ENCODE results near the gene PHLPP2. TPM values are rescaled to one million over a fixed set of nuclear protein-coding genes. Genes with fewer than 3 reads are reported as not detected.

The PHLPP2 gene
- total and polyA plus RNA-seq, 4 experiments from 2014 or later, result 1.3 to 10.5 (median 6.2) TPM

- no peak overlapping the region for H3K27ac ChIP-seq (ENCODE audit: low read depth, low read length)
- intact Hi-C loops (cut with micrococcal nuclease), result no loop called here
- no peaks in the 10 kb centered on the region for H3K9me3 ChIP-seq (ENCODE audit: control insufficient read depth in 1 of 2, low read length in 2 of 2)
- Mint-ChIP-seq H3K4me1 (peaks cover 0 to 4% (median under 1%) of the 10 kb centered on the region in 4 donors), H3K9me3 (no peaks in the 10 kb centered on the region), H3K27me3 (no peaks in the 10 kb centered on the region), H3K4me3 (no peak overlapping the region), H3K36me3 (peaks cover 3 to 10% of the 10 kb centered on the region in 2 donors), H3K27ac (no peak overlapping the region)
- no peaks in the 10 kb centered on the region for H3K36me3 ChIP-seq (ENCODE audit: insufficient read depth, low read length)
- no peaks in the 10 kb centered on the region for H3K4me1 ChIP-seq (ENCODE audit: insufficient read depth, low read length)
- ChIA-PET CTCF (ENCODE audit: partially characterized antibody) (interaction anchor here (1.3 kb wide), 1 partner anchor 96 kb away, joined by 4 read pairs; no protein-coding TSS in a partner anchor), POLR2A (ENCODE audit: partially characterized antibody) (no interaction called here)
- DNase-seq, result no peak
- H3K4me3 ChIP-seq (ENCODE audit: low read length in 2 of 2), result no peak overlapping the region
- H3K27me3 ChIP-seq (ENCODE audit: insufficient read depth, low read length), result no peaks in the 10 kb centered on the region
Observed at GRCh38 chr16:71707199-71707598, 17.3 kb downstream of the PHLPP2 start.

- CTCF ChIA-PET (ENCODE audit: partially characterized antibody), result interaction anchor here (0.7 to 1.3 kb wide), 2 partner anchors 48 to 95 kb away, joined by 3 to 4 read pairs; no protein-coding TSS in a partner anchor
- Mint-ChIP-seq H3K4me3 (no peak overlapping the region), H3K27me3 (no peaks in the 10 kb centered on the region), H3K4me1 (peaks cover 0 to 4% (median 0%) of the 10 kb centered on the region in 4 donors), H3K36me3 (peaks cover 4 to 16% of the 10 kb centered on the region in 2 donors), H3K27ac (no peak overlapping the region), H3K9me3 (no peaks in the 10 kb centered on the region)
- Histone ChIP-seq H3K9me3 (ENCODE audit: control insufficient read depth in 1 of 2, low read length in 2 of 2) (no peaks in the 10 kb centered on the region), H3K4me1 (ENCODE audit: insufficient read depth, low read length) (no peaks in the 10 kb centered on the region), H3K27ac (ENCODE audit: low read depth, low read length) (no peak overlapping the region), H3K4me3 (ENCODE audit: low read length in 2 of 2) (no peak overlapping the region), H3K36me3 (ENCODE audit: insufficient read depth, low read length) (no peaks in the 10 kb centered on the region), H3K27me3 (ENCODE audit: insufficient read depth, low read length) (no peaks in the 10 kb centered on the region)
- DNase-seq, result no peak
- POLR2A ChIA-PET (ENCODE audit: partially characterized antibody), result no interaction called here
- intact Hi-C loops (cut with micrococcal nuclease), result no loop called here
Observed at GRCh38 chr16:71706046-71706445, 18.5 kb downstream of the PHLPP2 start.

DNA sequence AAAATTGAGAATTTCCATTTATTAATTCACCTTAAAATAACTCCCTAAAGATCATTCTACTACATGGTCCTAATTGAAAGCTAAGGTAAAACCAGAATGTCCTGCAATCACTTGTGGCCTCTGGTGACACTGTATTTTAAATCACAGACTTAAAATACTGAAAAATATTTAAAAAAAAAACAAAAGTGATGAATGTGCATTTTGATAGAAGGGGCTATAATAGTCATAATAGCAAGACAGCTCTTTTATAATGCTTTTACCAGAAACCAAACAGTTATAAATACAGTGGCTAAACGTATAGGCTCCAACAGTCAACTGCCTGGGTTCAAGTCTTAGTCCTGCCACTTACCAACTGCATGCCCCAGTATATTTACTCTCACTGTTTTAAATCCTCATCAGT lies 21.2 kb downstream of the PHLPP2 start:
- H3K27ac Mint-ChIP-seq, result no peak overlapping the region
- Histone ChIP-seq H3K4me3 (ENCODE audit: low read length in 2 of 2) (no peak overlapping the region), H3K27ac (ENCODE audit: low read depth, low read length) (no peak overlapping the region), H3K4me1 (ENCODE audit: insufficient read depth, low read length) (no peaks in the 10 kb centered on the region), H3K27me3 (ENCODE audit: insufficient read depth, low read length) (no peaks in the 10 kb centered on the region), H3K9me3 (ENCODE audit: control insufficient read depth in 1 of 2, low read length in 2 of 2) (no peaks in the 10 kb centered on the region), H3K36me3 (ENCODE audit: insufficient read depth, low read length) (no peaks in the 10 kb centered on the region)
- intact Hi-C loops (cut with micrococcal nuclease), result no loop called here
- H3K9me3 Mint-ChIP-seq, result no peaks in the 10 kb centered on the region
- POLR2A ChIA-PET (ENCODE audit: partially characterized antibody), result no interaction called here
- no peak overlapping the region for H3K4me3 Mint-ChIP-seq
- H3K36me3 Mint-ChIP-seq, result peaks cover 18 to 33% of the 10 kb centered on the region in 2 donors
- no peak for DNase-seq
- CTCF ChIA-PET (ENCODE audit: partially characterized antibody), result interaction anchor here (1.0 kb wide), 1 partner anchor 25 kb away, joined by 3 read pairs; no protein-coding TSS in a partner anchor
- H3K27me3 Mint-ChIP-seq, result no peaks in the 10 kb centered on the region
- H3K4me1 Mint-ChIP-seq, result peaks cover 0 to 4% (median 0%) of the 10 kb centered on the region in 4 donors

DNA sequence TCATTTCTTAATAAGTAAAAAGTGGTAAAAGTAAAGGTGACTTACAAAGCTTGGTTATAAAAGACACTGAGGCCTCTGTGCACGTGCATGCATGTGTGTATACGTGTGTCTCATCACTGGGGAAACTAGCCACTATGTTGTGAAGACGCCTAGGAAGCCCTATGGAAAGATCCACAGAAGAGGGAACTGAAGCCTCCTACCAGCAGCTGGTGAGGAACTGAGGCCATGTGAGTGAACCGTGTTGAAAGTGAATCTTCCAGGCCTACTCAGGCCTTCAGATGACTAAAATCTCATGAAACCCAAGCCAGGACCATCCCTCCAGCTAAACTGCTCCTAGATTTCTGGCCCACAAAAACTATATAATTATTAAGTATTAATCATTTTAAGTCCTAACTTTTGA lies 23.7 kb downstream of the PHLPP2 start:
- no peaks in the 10 kb centered on the region for H3K9me3 Mint-ChIP-seq
- no peak overlapping the region for H3K4me3 Mint-ChIP-seq
- H3K4me1 Mint-ChIP-seq, result peaks cover 0 to 8% (median 2%) of the 10 kb centered on the region in 4 donors
- intact Hi-C loops (cut with micrococcal nuclease), result no loop called here
- Histone ChIP-seq H3K36me3 (ENCODE audit: insufficient read depth, low read length) (no peaks in the 10 kb centered on the region), H3K27me3 (ENCODE audit: insufficient read depth, low read length) (no peaks in the 10 kb centered on the region), H3K4me1 (ENCODE audit: insufficient read depth, low read length) (no peaks in the 10 kb centered on the region), H3K27ac (ENCODE audit: low read depth, low read length) (no peak overlapping the region), H3K4me3 (ENCODE audit: low read length in 2 of 2) (no peak overlapping the region), H3K9me3 (ENCODE audit: control insufficient read depth in 1 of 2, low read length in 2 of 2) (no peaks in the 10 kb centered on the region)
- no peak overlapping the region for H3K27ac Mint-ChIP-seq
- ChIA-PET CTCF (ENCODE audit: partially characterized antibody) (interaction anchor here (0.8 kb wide), 1 partner anchor 90 kb away, joined by 3 read pairs; no protein-coding TSS in a partner anchor), POLR2A (ENCODE audit: partially characterized antibody) (no interaction called here)
- no peaks in the 10 kb centered on the region for H3K27me3 Mint-ChIP-seq
- H3K36me3 Mint-ChIP-seq, result peaks cover 20 to 36% of the 10 kb centered on the region in 2 donors
- DNase-seq, result no peak

- H3K4me3 Mint-ChIP-seq, result no peak overlapping the region
- Histone ChIP-seq H3K4me3 (ENCODE audit: low read length in 2 of 2) (no peak overlapping the region), H3K27ac (ENCODE audit: low read depth, low read length) (no peak overlapping the region), H3K36me3 (ENCODE audit: insufficient read depth, low read length) (no peaks in the 10 kb centered on the region), H3K27me3 (ENCODE audit: insufficient read depth, low read length) (no peaks in the 10 kb centered on the region), H3K4me1 (ENCODE audit: insufficient read depth, low read length) (no peaks in the 10 kb centered on the region), H3K9me3 (ENCODE audit: control insufficient read depth in 1 of 2, low read length in 2 of 2) (no peaks in the 10 kb centered on the region)
- no peak overlapping the region for H3K27ac Mint-ChIP-seq
- H3K4me1 Mint-ChIP-seq, result peaks cover 0 to 5% (median 2%) of the 10 kb centered on the region in 4 donors
- POLR2A ChIA-PET (ENCODE audit: partially characterized antibody), result no interaction called here
- CTCF ChIA-PET (ENCODE audit: partially characterized antibody), result interaction anchor here (1.0 to 1.1 kb wide), 2 partner anchors 88 to 133 kb away, joined by 3 to 5 read pairs; no protein-coding TSS in a partner anchor
- H3K36me3 Mint-ChIP-seq, result peaks cover 20 to 36% of the 10 kb centered on the region in 2 donors
- H3K9me3 Mint-ChIP-seq, result no peaks in the 10 kb centered on the region
- no peak for DNase-seq
- intact Hi-C loops (cut with micrococcal nuclease), result no loop called here
- H3K27me3 Mint-ChIP-seq, result no peaks in the 10 kb centered on the region
Observed at GRCh38 chr16:71698491-71698890, 26.0 kb downstream of the PHLPP2 start.

DNA sequence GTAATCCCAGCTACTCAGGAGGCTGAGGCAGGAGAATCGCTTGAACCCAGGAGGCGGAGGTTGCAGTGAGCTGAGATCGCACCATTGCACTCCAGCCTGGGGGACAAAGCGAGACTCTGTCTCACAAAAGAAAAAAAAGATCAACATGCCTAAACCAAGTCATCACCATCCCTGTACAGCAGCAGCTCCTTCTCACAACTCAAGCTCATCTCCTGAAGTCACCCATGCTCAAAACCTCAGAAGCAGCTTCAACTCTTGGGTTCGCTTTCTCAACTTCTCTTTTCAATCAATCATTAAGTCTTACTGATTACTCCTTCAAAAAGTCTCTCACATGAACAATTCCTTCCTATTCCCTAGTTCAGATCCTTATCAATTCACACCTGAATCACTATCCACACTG lies 31.3 kb downstream of the PHLPP2 start:
- ChIA-PET POLR2A (ENCODE audit: partially characterized antibody) (no interaction called here), CTCF (ENCODE audit: partially characterized antibody) (no interaction called here)
- H3K36me3 Mint-ChIP-seq, result peaks cover 19 to 30% of the 10 kb centered on the region in 2 donors
- no peaks in the 10 kb centered on the region for H3K27me3 Mint-ChIP-seq
- Histone ChIP-seq H3K27me3 (ENCODE audit: insufficient read depth, low read length) (no peaks in the 10 kb centered on the region), H3K4me3 (ENCODE audit: low read length in 2 of 2) (no peak overlapping the region), H3K36me3 (ENCODE audit: insufficient read depth, low read length) (peaks cover 9% of the 10 kb centered on the region), H3K27ac (ENCODE audit: low read depth, low read length) (no peak overlapping the region), H3K4me1 (ENCODE audit: insufficient read depth, low read length) (no peaks in the 10 kb centered on the region), H3K9me3 (ENCODE audit: control insufficient read depth in 1 of 2, low read length in 2 of 2) (no peaks in the 10 kb centered on the region)
- DNase-seq, result no peak
- H3K4me3 Mint-ChIP-seq, result no peak overlapping the region
- H3K9me3 Mint-ChIP-seq, result no peaks in the 10 kb centered on the region
- intact Hi-C loops (cut with micrococcal nuclease), result no loop called here
- H3K27ac Mint-ChIP-seq, result no peak overlapping the region
- peaks cover 0 to 8% (median 3%) of the 10 kb centered on the region in 4 donors for H3K4me1 Mint-ChIP-seq

DNA sequence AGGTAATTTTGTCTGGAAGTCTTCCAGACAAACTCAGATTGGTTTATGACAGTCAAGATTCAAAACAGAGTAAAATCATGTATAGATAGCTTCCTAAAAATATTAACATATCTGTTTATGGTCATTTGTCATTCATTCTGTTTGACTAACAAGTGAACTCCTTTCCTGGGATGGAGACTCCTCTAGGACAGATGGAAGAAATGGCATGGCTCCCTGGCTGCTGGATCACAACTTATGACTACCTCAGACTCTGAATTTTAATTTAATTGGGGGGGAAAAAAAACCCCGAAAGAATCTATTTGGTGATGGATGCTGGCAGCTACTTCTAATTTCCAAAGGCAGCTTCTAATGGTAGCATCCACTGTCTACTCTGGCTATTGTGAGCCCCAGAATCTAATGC lies 34.6 kb downstream of the PHLPP2 start:
- H3K27me3 ChIP-seq (ENCODE audit: insufficient read depth, low read length), result no peaks in the 10 kb centered on the region
- peaks cover 19 to 46% of the 10 kb centered on the region in 2 donors for H3K36me3 Mint-ChIP-seq
- H3K9me3 ChIP-seq (ENCODE audit: control insufficient read depth in 1 of 2, low read length in 2 of 2), result no peaks in the 10 kb centered on the region
- H3K9me3 Mint-ChIP-seq, result no peaks in the 10 kb centered on the region
- intact Hi-C loops (cut with micrococcal nuclease), result no loop called here
- H3K27ac Mint-ChIP-seq, result peak overlapping the region in 1 of 7 donors; percentile 47
- no peaks in the 10 kb centered on the region for H3K27me3 Mint-ChIP-seq
- H3K4me1 Mint-ChIP-seq, result peaks cover 0 to 4% (median 2%) of the 10 kb centered on the region in 4 donors
- no peak for DNase-seq
- no peaks in the 10 kb centered on the region for H3K4me1 ChIP-seq (ENCODE audit: insufficient read depth, low read length)
- POLR2A ChIA-PET (ENCODE audit: partially characterized antibody), result no interaction called here
- no peak overlapping the region for H3K27ac ChIP-seq (ENCODE audit: low read depth, low read length)
- H3K4me3 ChIP-seq (ENCODE audit: low read length in 2 of 2), result no peak overlapping the region
- no peak overlapping the region for H3K4me3 Mint-ChIP-seq
- CTCF ChIA-PET (ENCODE audit: partially characterized antibody), result no interaction called here
- peaks cover 9% of the 10 kb centered on the region for H3K36me3 ChIP-seq (ENCODE audit: insufficient read depth, low read length)
